IMR-90 (cell line): ENCODE results near the gene KCNAB1. TPM values are rescaled to one million over a fixed set of nuclear protein-coding genes. Genes with fewer than 3 reads are reported as not detected.
"Not testable (repeated sequence)": the region's sequence is repeated elsewhere in the genome, so short reads cannot be mapped to it uniquely, and the experiment has no call there.

Source experiments
- ATAC-seq: fragments of 200-7000 bp; cut with Tn5 transposase; 2 replicates; pipeline ENCODE4 v1.9.1; 2020; ENCODE audit warnings: low read depth, mild to moderate bottlenecking, moderate library complexity
- BruUV-seq: library from RNA; stranded (reverse); fragments of 400-500 nt; replicated peaks from 2 replicates; lab custom pipeline; 2021; lab: Mats Ljungman, UMichigan
- CTCF ChIA-PET: fragments of 300-600 bp; formaldehyde crosslinking; extraction: SDS; loops from one replicate; lab custom pipeline; 2021; ENCODE audit warnings: antibody characterized with exemption; lab: Yijun Ruan, JAX
- POLR2A ChIA-PET: fragments of 300-600 bp; sonication (Branson Sonifier 250); formaldehyde crosslinking; loops from one replicate; lab custom pipeline; 2022; ENCODE audit warnings: antibody characterized with exemption; ENCODE audit not compliant: unreplicated experiment; lab: Charles Lee
- DNase-seq: peaks from one replicate; pipeline ENCODE4 v3.0.0; 2013
- H2AFZ ChIP-seq: replicated peaks from 2 replicates; pipeline ENCODE3; 2013; ENCODE audit warnings: low read length, mild to moderate bottlenecking; ENCODE audit not compliant: poor library complexity
- H2AK5ac ChIP-seq: 2 replicates; pipeline ENCODE4 v1.6.1; 2013; ENCODE audit warnings: low read depth, low read length, inconsistent platforms
- H2AK9ac ChIP-seq: replicated peaks from 2 replicates; pipeline ENCODE3; 2013; ENCODE audit warnings: mild to moderate bottlenecking, low read depth, low read length, moderate library complexity; ENCODE audit not compliant: poor library complexity
- H2BK120ac ChIP-seq: 2 replicates; pipeline ENCODE4 v1.6.1; 2013; ENCODE audit warnings: low read depth, low read length, inconsistent platforms
- H2BK15ac ChIP-seq: 3 replicates; pipeline ENCODE4 v1.6.1; 2013; ENCODE audit warnings: low read depth, low read length, inconsistent platforms
- H2BK20ac ChIP-seq: 2 replicates; pipeline ENCODE4 v1.6.1; 2013; ENCODE audit warnings: low read depth, mild to moderate bottlenecking, inconsistent platforms, low read length, moderate library complexity
- H2BK5ac ChIP-seq: 2 replicates; pipeline ENCODE4 v1.6.1; 2013; ENCODE audit warnings: mild to moderate bottlenecking, low read depth, low read length, inconsistent platforms; ENCODE audit not compliant: poor library complexity, severe bottlenecking
- H3K14ac ChIP-seq: replicated peaks from 2 replicates; pipeline ENCODE4 v1.6.1; 2013; ENCODE audit warnings: low read depth, low read length, inconsistent platforms
- H3K18ac ChIP-seq: 2 replicates; pipeline ENCODE4 v1.6.1; 2013; ENCODE audit warnings: low read depth, low read length, control low read depth
- H3K23ac ChIP-seq: 2 replicates; pipeline ENCODE4 v1.6.1; 2013; ENCODE audit warnings: low read depth, low read length, inconsistent platforms
- H3K27ac ChIP-seq: 2 replicates; pipeline ENCODE4 v1.5.1; 2013; ENCODE audit warnings: mild to moderate bottlenecking, control low read depth, low read length; ENCODE audit not compliant: insufficient read depth
- H3K27me3 ChIP-seq: 2 replicates; pipeline ENCODE4 v1.6.1; 2013; ENCODE audit warnings: low read length; ENCODE audit not compliant: control insufficient read depth, insufficient read depth
- H3K36me3 ChIP-seq: 2 replicates; pipeline ENCODE4 v1.6.1; 2013; ENCODE audit warnings: low read length, mixed read lengths; ENCODE audit not compliant: control insufficient read depth, insufficient read depth
- H3K4ac ChIP-seq: 2 replicates; pipeline ENCODE4 v1.6.1; 2013; ENCODE audit warnings: low read depth, low read length, inconsistent platforms
- H3K4me1 ChIP-seq: 2 replicates; pipeline ENCODE4 v1.6.1; 2013; ENCODE audit warnings: low read length, mixed read lengths; ENCODE audit not compliant: control insufficient read depth, insufficient read depth
- H3K4me2 ChIP-seq: 2 replicates; pipeline ENCODE4 v1.6.1; 2013; ENCODE audit warnings: low read depth, mild to moderate bottlenecking, control low read depth, low read length, moderate library complexity
- H3K4me3 ChIP-seq: 2 replicates; pipeline ENCODE4 v1.5.1; 2013; ENCODE audit warnings: low read depth, mild to moderate bottlenecking, control low read depth, low read length, moderate library complexity; ENCODE audit not compliant: insufficient read depth
- H3K56ac ChIP-seq: 2 replicates; pipeline ENCODE4 v1.6.1; 2013; ENCODE audit warnings: low read length, inconsistent platforms; ENCODE audit not compliant: insufficient read depth; ENCODE audit errors: extremely low read depth
- H3K79me1 ChIP-seq, 2 experiments: 2 replicates each; pipeline ENCODE4 v1.6.1; 2013; ENCODE audit warnings: low read length in 2 of 2, inconsistent platforms in 1 of 2, low read depth in 1 of 2
- H3K9ac ChIP-seq: 2 replicates; pipeline ENCODE4 v1.6.1; 2013; ENCODE audit warnings: low read depth, low read length, control low read depth
- H3K9me1 ChIP-seq: 2 replicates; pipeline ENCODE4 v1.6.1; 2013; ENCODE audit warnings: low read length, inconsistent platforms; ENCODE audit not compliant: insufficient read depth
- H3K9me3 ChIP-seq: 2 replicates; pipeline ENCODE4 v1.6.1; 2013; ENCODE audit warnings: low read length; ENCODE audit not compliant: control insufficient read depth, insufficient read depth
- H4K20me1 ChIP-seq: 2 replicates; pipeline ENCODE4 v1.6.1; 2013; ENCODE audit warnings: low read length, inconsistent platforms; ENCODE audit not compliant: insufficient read depth
- H4K5ac ChIP-seq: 2 replicates; pipeline ENCODE4 v1.6.1; 2013; ENCODE audit warnings: mild to moderate bottlenecking, low read depth, low read length, control low read depth
- H4K8ac ChIP-seq, 2 experiments: 2 replicates each; pipeline ENCODE4 v1.6.1; 2013; ENCODE audit warnings: low read depth in 2 of 2, low read length in 2 of 2, control low read depth in 1 of 2, inconsistent platforms in 1 of 2
- H4K91ac ChIP-seq: 2 replicates; pipeline ENCODE4 v1.6.1; 2013; ENCODE audit warnings: low read depth, low read length, inconsistent platforms; ENCODE audit not compliant: insufficient read depth
- WGBS, 2 experiments: methylation state at CpG; one replicate each; pipeline versions ENCODE4 v1.1.5 to v1.1.7; 2013; ENCODE audit warnings: missing lambda C conversion rate in 2 of 2; ENCODE audit not compliant: insufficient read length in 1 of 2; ENCODE audit errors: extremely low coverage in 2 of 2; 5-methylcytosine and 5-hydroxymethylcytosine counted together
- dilution Hi-C: fragments of 300-500 bp; cut with HindIII; formaldehyde crosslinking; loops from one replicate; pipeline ENCODE4 v1.14.3; 2018; ENCODE audit warnings: low sequenced_read_pairs; ENCODE audit not compliant: unreplicated experiment
- in situ Hi-C: fragments of 300-500 bp; cut with MboI; formaldehyde crosslinking; loops from 3 replicates; pipeline ENCODE4 v1.14.3; 2019; ENCODE audit warnings: low sequenced_read_pairs, inconsistent platforms, mixed read lengths
- intact Hi-C: fragments of 100-400 bp; cut with micrococcal nuclease; formaldehyde crosslinking; loops from 2 replicates; pipeline ENCODE4 v1.10.0; 2022
- polyA plus RNA-seq, 3 experiments: library from polyadenylated mRNA; depleted of rRNA; stranded (reverse); fragments of >200 nt; gene quantifications; 2 replicates each; pipeline ENCODE4 v1.2.3, GENCODE V29; 2012; ENCODE audit warnings: low replicate concordance in 1 of 3
- total RNA-seq: library from RNA; depleted of rRNA; stranded (reverse); fragments of >200 nt; gene quantifications from 2 replicates; pipeline ENCODE4 v1.2.3, GENCODE V29; 2012

The KCNAB1 gene
- total and polyA plus RNA-seq, 2 of the 4 experiments (the other 2 are of a cell fraction) = under 0.01 to 0.07 TPM

GRCh38 chr3:156099348-156099747 lies 21.0 kb upstream of the KCNAB1 start:
- H4K20me1 ChIP-seq, H4K91ac ChIP-seq, H2BK15ac ChIP-seq, H3K23ac ChIP-seq, H3K4ac ChIP-seq, H2BK5ac ChIP-seq, H2AK5ac ChIP-seq, H2BK120ac ChIP-seq, intact Hi-C loops, H3K14ac ChIP-seq, dilution Hi-C loops, H3K27me3 ChIP-seq, H3K27ac ChIP-seq, H3K56ac ChIP-seq, H2AFZ ChIP-seq, ATAC-seq, H2AK9ac ChIP-seq, H3K4me3 ChIP-seq, CTCF ChIA-PET, H3K79me1 ChIP-seq, H2BK20ac ChIP-seq, H3K36me3 ChIP-seq, H4K8ac ChIP-seq, H3K4me1 ChIP-seq, H3K9me3 ChIP-seq, H3K9ac ChIP-seq, H4K5ac ChIP-seq, BruUV-seq, in situ Hi-C loops, DNase-seq, H3K4me2 ChIP-seq, POLR2A ChIA-PET, H3K18ac ChIP-seq, H3K9me1 ChIP-seq: not testable (repeated sequence)
- no CpG with 5 or more reads among the region's 27 CpGs for WGBS, 2 experiments

- DNase-seq, H3K36me3 ChIP-seq, H3K18ac ChIP-seq, H3K4me2 ChIP-seq, in situ Hi-C loops, H3K56ac ChIP-seq, CTCF ChIA-PET, H3K4me1 ChIP-seq, H4K20me1 ChIP-seq, POLR2A ChIA-PET, H2AK5ac ChIP-seq, H3K9me1 ChIP-seq, H3K79me1 ChIP-seq, H3K27me3 ChIP-seq, H4K5ac ChIP-seq, H2BK120ac ChIP-seq, intact Hi-C loops, H4K8ac ChIP-seq, H3K4me3 ChIP-seq, H2AK9ac ChIP-seq, H2BK20ac ChIP-seq, H3K27ac ChIP-seq, H3K23ac ChIP-seq, H3K9me3 ChIP-seq, H3K14ac ChIP-seq, H3K4ac ChIP-seq, dilution Hi-C loops, H2BK5ac ChIP-seq, H3K9ac ChIP-seq, BruUV-seq, H2AFZ ChIP-seq, H2BK15ac ChIP-seq, ATAC-seq, H4K91ac ChIP-seq: not testable (repeated sequence)
- no CpG with 5 or more reads among the region's 9 CpGs for WGBS, 2 experiments
Measured at GRCh38 chr3:156099984-156100383, 20.4 kb upstream of the KCNAB1 start.
